ELR (cell line): ENCODE results near the gene POLR3H.

Experiments used
- DNase-seq: peaks from one replicate; pipeline ENCODE4 v3.0.0-alpha.2; 2015; ENCODE audit warnings: low read depth

The POLR3H gene

GRCh38 chr22:41517172-41518047 is 26.9 kb downstream of the POLR3H start:
- DNase-seq, result peak; percentile 73

GRCh38 chr22:41516462-41516861 is 27.8 kb downstream of the POLR3H start:
- no peak for DNase-seq

GRCh38 chr22:41513391-41513790 is 30.9 kb downstream of the POLR3H start:
- no peak for DNase-seq

DNA sequence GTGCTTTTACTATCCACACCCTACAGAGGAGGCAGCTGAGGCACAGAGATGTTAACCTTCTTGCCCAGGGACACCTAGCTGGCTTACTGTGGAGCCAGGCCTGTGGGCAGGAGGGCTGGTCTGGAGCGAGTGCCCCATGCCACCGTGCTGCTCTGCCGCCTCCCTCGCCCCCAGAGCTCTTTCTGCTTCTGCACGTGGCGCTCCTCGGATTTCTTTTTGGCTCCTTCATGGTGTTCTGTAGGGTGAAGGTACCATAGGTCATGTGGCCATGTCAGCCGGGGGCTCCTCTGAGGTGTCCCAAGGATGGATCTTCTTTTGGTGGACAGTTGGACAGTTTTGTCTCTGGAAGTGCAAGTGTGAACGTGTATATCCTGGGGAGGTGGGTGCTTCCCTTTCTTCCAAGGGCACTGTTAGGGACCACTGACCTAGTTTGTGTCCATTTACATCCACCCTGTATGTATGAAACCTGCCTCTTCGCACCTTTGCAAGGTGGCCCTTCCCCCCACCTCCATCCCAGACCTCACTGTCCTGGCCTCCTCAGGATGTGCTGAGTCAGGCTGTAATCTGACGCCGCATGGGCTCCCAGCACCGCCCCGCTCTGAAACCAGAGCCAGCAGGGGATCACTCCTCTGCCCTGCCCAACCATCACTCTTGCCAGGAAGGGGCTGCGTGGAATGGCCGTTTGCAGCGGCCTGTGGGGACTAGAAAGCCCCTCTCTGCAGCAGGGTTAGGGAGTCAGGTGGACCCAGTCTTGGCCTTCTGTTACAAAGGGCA is 31.7 kb downstream of the POLR3H start:
- peak; percentile 73 for DNase-seq

DNA sequence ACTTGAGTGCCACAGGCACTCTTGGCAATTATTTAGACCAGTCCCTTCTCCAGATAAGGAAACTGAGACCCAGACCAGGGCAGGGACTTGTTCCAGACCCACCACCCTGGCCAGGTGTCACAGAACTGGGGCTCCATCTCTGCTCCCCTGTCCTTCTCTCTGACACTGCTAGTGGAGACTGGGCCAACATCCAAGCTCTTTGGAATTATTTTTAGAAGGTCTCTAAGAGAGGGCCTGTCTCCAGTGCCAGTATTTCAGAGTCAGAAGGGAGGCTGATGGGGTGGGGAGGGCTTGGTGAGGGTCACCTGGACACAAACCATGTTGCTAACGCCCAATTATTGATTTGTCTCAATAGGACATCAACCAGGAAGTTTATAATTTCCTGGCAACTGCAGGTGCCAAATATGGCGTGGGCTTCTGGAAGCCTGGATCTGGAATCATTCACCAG is 32.7 kb downstream of the POLR3H start:
- no peak for DNase-seq

DNA sequence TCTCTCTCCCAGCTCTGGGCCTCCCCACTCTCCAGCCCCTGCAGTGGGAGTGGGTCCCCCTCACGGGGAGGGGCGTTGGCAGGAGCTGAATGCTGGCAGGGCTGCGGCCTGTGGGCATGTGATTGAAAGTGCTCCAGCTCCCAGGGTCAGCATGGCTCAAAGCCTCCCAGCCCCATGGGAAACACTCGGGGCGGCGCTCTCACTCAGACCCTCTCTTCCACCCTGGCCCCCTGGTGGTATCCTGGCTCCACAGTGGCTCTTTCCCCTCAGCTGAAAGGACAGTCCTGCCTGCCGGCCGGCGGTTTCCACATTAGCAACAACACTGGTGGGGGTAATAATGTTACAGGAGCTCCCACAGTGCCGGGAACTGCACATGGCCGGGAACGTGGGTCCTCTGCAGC is 35.5 kb downstream of the POLR3H start:
- no peak for DNase-seq

DNA sequence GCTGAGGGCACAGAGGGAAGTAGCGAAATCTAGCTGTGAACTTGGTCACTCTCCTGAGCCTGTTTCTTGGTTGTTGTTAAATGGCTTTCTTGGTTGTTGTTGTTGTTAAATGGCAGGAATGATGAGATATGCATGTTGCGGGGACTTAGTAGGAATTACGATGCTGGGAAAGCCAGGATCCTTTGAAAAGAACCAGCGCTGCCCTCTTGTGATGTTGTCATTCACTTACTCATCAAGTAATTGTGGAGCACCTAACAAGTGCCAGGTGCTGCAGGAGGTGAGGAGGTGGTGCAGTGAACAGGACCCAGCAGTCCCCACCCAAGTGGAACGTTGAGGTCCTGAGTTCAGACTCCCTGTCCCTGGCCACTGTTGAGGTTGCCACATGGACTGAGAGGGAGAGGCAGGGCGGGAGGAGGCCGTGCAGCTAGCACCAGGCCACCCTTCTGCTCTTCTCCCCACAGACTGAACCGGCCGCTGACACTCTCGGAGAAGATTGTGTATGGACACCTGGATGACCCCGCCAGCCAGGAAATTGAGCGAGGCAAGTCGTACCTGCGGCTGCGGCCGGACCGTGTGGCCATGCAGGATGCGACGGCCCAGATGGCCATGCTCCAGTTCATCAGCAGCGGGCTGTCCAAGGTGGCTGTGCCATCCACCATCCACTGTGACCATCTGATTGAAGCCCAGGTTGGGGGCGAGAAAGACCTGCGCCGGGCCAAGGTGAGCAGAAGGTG is 36.8 kb downstream of the POLR3H start:
- DNase-seq, result no peak

DNA sequence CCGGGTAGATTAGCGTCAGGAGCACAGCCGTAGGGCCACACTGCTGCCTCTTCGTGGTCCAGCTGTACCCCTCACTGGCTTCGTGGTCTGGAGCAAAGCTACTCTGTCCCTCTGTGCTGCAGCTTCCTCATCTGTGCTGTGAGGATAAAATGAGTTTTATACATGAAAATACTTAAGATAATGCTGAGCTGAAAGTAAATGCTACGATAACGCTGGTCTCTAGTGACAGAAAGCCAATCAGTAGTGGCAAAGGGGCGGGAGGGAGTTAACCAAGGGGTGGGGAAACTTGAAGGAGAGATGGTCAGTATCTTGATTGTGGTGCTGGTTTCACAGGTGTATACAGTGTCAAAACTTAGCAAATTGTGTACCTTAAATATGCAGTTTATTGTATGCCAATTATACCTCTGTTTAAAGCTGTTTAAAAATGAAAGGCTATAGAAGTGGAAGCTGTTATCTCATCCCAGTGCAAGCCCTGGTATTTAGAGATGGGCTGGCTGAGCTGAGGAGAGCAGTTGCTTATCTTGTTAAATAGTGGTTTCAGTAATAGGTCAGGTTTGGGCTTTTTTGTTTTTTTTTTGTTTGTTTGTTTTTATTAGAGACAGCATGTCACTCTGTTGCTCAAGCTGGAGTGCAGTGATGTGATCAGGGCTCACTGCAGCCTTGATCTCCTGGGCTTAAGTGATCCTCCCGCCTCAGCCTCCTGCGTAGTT is 38.6 kb downstream of the POLR3H start:
- no peak for DNase-seq

DNA sequence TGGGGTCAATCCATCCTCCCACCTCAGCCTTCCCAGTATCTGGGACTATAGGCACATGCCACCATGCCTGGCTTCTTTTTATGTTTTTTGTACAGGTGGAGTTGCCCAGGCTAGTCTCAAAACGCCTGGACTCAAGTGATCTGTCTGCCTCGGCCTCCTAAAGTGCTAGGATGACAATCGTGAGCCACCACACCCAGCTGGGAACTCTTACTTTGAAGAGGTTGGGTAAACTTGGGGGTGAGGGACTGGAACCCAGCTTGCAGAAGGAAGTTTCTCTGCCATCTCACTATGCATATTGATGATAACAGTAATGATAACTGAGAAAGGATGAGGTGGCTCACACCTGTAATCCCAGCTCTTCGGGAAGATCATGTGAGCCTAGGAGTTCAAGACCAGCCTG is 39.5 kb downstream of the POLR3H start:
- no peak for DNase-seq

DNA sequence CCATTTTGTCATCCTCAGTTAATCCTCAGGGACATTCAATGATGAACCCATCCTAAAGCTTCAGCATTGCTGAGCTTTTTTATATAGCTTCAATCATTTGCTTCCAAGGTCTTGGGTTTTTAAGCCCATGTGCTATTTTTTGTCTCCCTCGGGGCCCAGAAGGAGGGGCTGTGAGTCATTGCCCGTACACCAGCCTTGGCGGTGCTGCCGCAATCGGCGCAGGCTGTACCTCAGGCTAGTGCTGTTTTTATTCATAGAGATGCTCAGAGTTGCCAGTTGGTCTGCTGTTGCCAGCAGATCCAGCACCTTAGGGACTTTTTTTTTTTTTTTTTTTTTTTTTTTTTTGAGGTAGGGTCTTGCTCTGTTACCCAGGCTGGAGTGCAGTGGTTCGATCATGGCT is 39.9 kb downstream of the POLR3H start:
- no peak for DNase-seq

DNA sequence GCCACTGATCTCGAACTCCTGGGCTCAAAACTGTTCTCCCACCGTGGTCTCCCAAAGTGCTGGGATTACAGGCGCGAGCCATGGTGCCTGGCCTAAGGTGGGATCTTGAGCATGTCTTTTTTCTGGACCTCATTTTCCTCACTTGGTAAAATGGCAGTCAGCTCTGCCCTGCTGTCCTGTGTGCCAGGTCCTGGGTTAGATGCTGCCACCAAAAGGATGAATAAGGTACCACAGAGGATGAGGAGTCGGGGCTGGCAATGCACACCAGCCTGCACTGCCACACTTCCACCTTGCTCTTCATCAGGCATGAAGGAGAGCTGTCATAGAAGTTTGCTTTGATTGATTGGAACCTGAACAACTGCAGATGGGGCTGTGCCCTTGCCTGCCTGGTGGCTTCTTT is 43.1 kb downstream of the POLR3H start:
- DNase-seq, result peak; percentile 35

- no peak for DNase-seq
Observed at GRCh38 chr22:41500303-41500702, 44.0 kb downstream of the POLR3H start.

- no peak for DNase-seq
Observed at GRCh38 chr22:41499624-41500280, 44.5 kb downstream of the POLR3H start.

GRCh38 chr22:41498303-41498835 is 45.9 kb downstream of the POLR3H start:
- DNase-seq, result no peak

- DNase-seq, result no peak
Observed at GRCh38 chr22:41491374-41492100, 52.7 kb downstream of the POLR3H start.

DNA sequence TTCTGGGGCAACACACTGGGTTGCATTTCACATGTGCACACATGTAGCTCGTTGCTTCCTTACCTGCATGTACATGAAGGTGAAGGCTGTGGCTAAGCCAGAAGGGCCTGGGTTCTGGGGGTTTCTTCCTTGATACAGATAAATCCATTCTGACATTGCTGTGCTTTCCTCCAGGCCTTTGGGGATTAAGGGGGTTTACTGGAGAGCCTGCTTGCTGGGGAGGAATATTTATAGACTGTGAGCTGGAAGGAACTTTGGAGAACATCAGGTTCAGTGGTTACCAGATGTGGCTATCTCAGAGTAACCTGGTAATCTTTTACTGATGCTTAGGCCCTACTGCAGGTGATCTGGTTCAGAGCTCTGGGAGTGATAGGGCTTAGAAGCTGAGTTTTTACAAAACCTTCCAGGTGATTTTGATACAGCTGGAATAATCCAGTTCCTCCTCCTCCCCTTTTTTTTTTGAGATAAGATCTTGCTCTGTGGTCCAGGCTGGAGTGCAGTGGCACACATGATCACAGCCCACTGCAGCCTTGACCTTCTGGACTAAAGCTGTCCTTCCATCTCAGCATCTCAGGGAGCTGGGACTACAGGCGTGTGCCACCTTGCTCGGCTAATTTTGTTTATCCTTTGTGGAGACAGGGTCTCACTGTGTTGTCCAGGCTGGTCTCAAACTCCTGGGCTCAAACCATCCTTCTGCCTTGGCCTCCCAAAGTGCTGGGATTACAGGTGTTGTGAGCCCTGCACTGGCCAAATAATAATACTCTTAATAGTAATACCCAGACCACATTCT is 55.5 kb downstream of the POLR3H start:
- no peak for DNase-seq

- DNase-seq, result no peak
Observed at GRCh38 chr22:41488076-41488475, 56.2 kb downstream of the POLR3H start.

GRCh38 chr22:41487037-41487935 is 57.0 kb downstream of the POLR3H start:
- DNase-seq, result no peak
